Measurements from ENCODE around the gene MAGI3. TPM values are rescaled to one million over a fixed set of nuclear protein-coding genes. Genes with fewer than 3 reads are reported as not detected.

The MAGI3 gene
- total and polyA plus RNA-seq, 8 donors: 4.6 to 24.2 (median 15.6) TPM

- no peak overlapping the region for H3K27ac ChIP-seq
- H3K4me1 ChIP-seq: peaks cover 6 to 14% (median 13%) of the 10 kb centered on the region in 3 donors
- no peaks in the 10 kb centered on the region for H3K9me3 ChIP-seq
- TF ChIP-seq CTCF (IDR thresholded peaks at IDR 0.05): no peak
- H3K36me3 ChIP-seq: no peaks in the 10 kb centered on the region
- intact Hi-C loops (cut with DNase I): no loop called here
- ATAC-seq (no peak), DNase-seq (no peak), FAIRE-seq (no peak)
- no peak overlapping the region for H3K4me3 ChIP-seq
- H3K27me3 ChIP-seq: no peaks in the 10 kb centered on the region
Measured at GRCh38 chr1:113517983-113518382, 127.7 kb downstream of the MAGI3 start.

GRCh38 chr1:113519556-113519955 lies 129.2 kb downstream of the MAGI3 start:
- Histone ChIP-seq H3K27ac (no peak overlapping the region), H3K9me3 (no peaks in the 10 kb centered on the region), H3K4me1 (peaks cover 6 to 14% (median 13%) of the 10 kb centered on the region in 3 donors), H3K27me3 (no peaks in the 10 kb centered on the region), H3K36me3 (no peaks in the 10 kb centered on the region), H3K4me3 (no peak overlapping the region)
- FAIRE-seq (no peak), ATAC-seq (peak in 3 of 4 donors; percentile 18 to 35 (median 19)), DNase-seq (no peak)
- no peak for TF ChIP-seq CTCF (IDR thresholded peaks at IDR 0.05)
- intact Hi-C loops (cut with DNase I): no loop called here

GRCh38 chr1:113530021-113530420 lies 139.7 kb downstream of the MAGI3 start:
- Histone ChIP-seq H3K36me3 (no peaks in the 10 kb centered on the region), H3K27me3 (no peaks in the 10 kb centered on the region), H3K9me3 (no peaks in the 10 kb centered on the region), H3K4me1 (no peaks in the 10 kb centered on the region), H3K4me3 (no peak overlapping the region), H3K27ac (no peak overlapping the region)
- ATAC-seq (no peak), FAIRE-seq (no peak), DNase-seq (no peak)
- WGBS, 2 donors: 83 to 85% methylated on average over 4 of the region's 4 CpGs
- TF ChIP-seq CTCF (IDR thresholded peaks at IDR 0.05): no peak
- intact Hi-C loops (cut with DNase I): no loop called here

GRCh38 chr1:113531321-113531720 lies 141.0 kb downstream of the MAGI3 start:
- intact Hi-C loops (cut with DNase I): no loop called here
- ATAC-seq (no peak), DNase-seq (no peak), FAIRE-seq (no peak)
- TF ChIP-seq CTCF (IDR thresholded peaks at IDR 0.05): no peak
- no peaks in the 10 kb centered on the region for H3K9me3 ChIP-seq
- H3K4me1 ChIP-seq: no peaks in the 10 kb centered on the region
- H3K36me3 ChIP-seq: no peaks in the 10 kb centered on the region
- no peaks in the 10 kb centered on the region for H3K27me3 ChIP-seq
- WGBS, 2 donors: 90 to 96% methylated on average over 3 of the region's 3 CpGs
- H3K4me3 ChIP-seq: no peak overlapping the region
- no peak overlapping the region for H3K27ac ChIP-seq

GRCh38 chr1:113533061-113533460 lies 142.7 kb downstream of the MAGI3 start:
- no peaks in the 10 kb centered on the region for H3K4me1 ChIP-seq
- no peak for DNase-seq
- intact Hi-C loops (cut with DNase I): no loop called here
- no peak overlapping the region for H3K27ac ChIP-seq
- FAIRE-seq: no peak
- TF ChIP-seq CTCF (IDR thresholded peaks at IDR 0.05): no peak
- H3K36me3 ChIP-seq: no peaks in the 10 kb centered on the region
- H3K4me3 ChIP-seq: no peak overlapping the region
- 97 to 99% methylated on average over 3 of the region's 3 CpGs for WGBS, 2 donors
- H3K27me3 ChIP-seq: no peaks in the 10 kb centered on the region
- H3K9me3 ChIP-seq: no peaks in the 10 kb centered on the region
- ATAC-seq: no peak

Measured in pancreas (tissue), 10 donors.